Type B pancreatic cell (in vitro differentiated cells): ENCODE results near the gene SCN11A. TPM values are rescaled to one million over a fixed set of nuclear protein-coding genes. Genes with fewer than 3 reads are reported as not detected.

Experiments
- DNase-seq: peaks from one replicate; pipeline ENCODE4 v3.0.0; 2021; ENCODE audit warnings: mixed read lengths; ENCODE audit not compliant: unreplicated experiment; ENCODE audit errors: extremely low spot score
- H3K27ac Mint-ChIP-seq: 2 replicates; pipeline ENCODE4 v1.8.0; 2021; ENCODE audit warnings: mild to moderate bottlenecking, mixed read lengths
- H3K27me3 Mint-ChIP-seq: 2 replicates; pipeline ENCODE4 v1.8.0; 2021; ENCODE audit warnings: mixed read lengths
- H3K36me3 Mint-ChIP-seq: 2 replicates; pipeline ENCODE4 v1.8.0; 2021; ENCODE audit warnings: mixed read lengths
- H3K4me1 Mint-ChIP-seq: one replicate; pipeline ENCODE4 v1.8.0; 2021; ENCODE audit warnings: mixed read lengths; ENCODE audit not compliant: unreplicated experiment
- H3K4me3 Mint-ChIP-seq: 2 replicates; pipeline ENCODE4 v1.8.0; 2021; ENCODE audit warnings: mild to moderate bottlenecking, mixed read lengths
- H3K9me3 Mint-ChIP-seq: 2 replicates; pipeline ENCODE4 v1.8.0; 2021; ENCODE audit warnings: mixed read lengths
- CTCF ChIP-seq: fragments of 200-600 bp; sonication (generic); conservative IDR thresholded peaks from 2 replicates; pipeline ENCODE4 v1.5.0; 2021; ENCODE audit warnings: antibody characterized with exemption, mild to moderate bottlenecking
- total RNA-seq: library from RNA; stranded (reverse); gene quantifications from 2 replicates; pipeline ENCODE4 v1.2.1, GENCODE V29; 2021; ENCODE audit warnings: low replicate concordance

SCN11A gene
- total RNA-seq, 1 donor from 2014 or later: 1.4 TPM

DNA sequence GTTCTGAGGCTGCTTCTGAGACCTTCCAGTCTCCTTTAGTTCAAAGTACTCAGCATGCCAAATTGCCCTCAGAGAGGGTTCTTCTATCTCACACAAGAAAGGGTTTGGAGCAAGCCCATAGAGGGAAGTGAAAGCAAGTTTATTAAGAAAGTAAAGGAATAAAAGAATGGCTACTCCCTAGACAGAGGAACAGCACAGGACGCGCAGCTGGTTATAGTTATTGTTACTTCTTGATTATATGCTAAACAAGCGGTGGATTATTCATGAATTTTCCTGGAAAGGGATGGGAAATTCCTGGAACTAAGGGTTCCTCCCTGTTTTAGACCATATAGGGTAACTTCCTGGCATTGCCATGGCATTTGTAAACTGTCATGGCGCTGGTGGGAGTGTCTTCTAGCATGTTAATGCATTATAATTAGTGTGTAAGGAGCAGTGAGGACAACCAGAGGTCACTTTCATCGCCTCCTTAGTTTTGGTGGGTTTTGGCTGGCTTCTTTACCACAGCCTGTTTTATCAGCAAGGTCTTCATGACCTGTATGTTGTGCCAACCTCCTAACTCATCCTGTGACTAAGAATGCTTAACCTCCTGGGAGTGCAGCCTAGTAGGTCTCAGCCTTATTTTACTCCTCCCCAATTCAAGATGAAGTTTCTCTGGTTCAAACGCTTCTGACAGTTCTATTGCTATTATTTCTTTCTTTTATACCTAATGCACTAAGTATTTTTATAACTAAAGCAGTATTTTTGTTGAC, 26.3 kb downstream of the SCN11A start:
- no peaks in the 10 kb centered on the region for H3K36me3 Mint-ChIP-seq
- H3K4me3 Mint-ChIP-seq: no peak overlapping the region
- H3K9me3 Mint-ChIP-seq: no peaks in the 10 kb centered on the region
- TF ChIP-seq CTCF: no peak
- peaks cover 3% of the 10 kb centered on the region for H3K27me3 Mint-ChIP-seq
- peaks cover 6% of the 10 kb centered on the region for H3K4me1 Mint-ChIP-seq
- DNase-seq: no peak
- no peak overlapping the region for H3K27ac Mint-ChIP-seq

DNA sequence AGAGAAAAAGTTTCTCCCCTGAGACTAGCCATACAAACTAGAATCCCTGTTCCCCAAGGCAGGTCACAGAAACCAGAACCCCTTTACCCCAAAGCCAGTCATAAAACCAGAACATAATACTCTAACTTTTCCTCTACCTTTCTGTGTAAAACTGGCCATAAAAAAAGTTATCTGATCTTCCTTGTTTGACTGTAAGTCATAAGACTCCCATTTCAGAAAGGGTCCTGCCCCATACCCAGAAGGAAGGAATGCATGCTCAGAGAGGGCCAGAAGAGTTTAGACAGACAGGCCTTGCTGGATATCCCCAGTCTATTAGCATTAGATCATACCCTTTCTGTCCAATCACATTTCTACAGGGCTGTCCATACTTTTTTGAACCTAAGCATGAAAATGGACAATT, 27.2 kb downstream of the SCN11A start:
- Mint-ChIP-seq H3K27ac (no peak overlapping the region), H3K9me3 (no peaks in the 10 kb centered on the region), H3K36me3 (no peaks in the 10 kb centered on the region), H3K4me3 (no peak overlapping the region), H3K27me3 (peaks cover 3% of the 10 kb centered on the region), H3K4me1 (peaks cover 6% of the 10 kb centered on the region)
- no peak for TF ChIP-seq CTCF
- no peak for DNase-seq

- peak overlapping the region; percentile 52 for H3K27ac Mint-ChIP-seq
- no peak for TF ChIP-seq CTCF
- H3K4me3 Mint-ChIP-seq: no peak overlapping the region
- no peaks in the 10 kb centered on the region for H3K9me3 Mint-ChIP-seq
- H3K4me1 Mint-ChIP-seq: peaks cover 6% of the 10 kb centered on the region
- no peak for DNase-seq
- H3K27me3 Mint-ChIP-seq: peaks cover 3% of the 10 kb centered on the region
- no peaks in the 10 kb centered on the region for H3K36me3 Mint-ChIP-seq
Measured at GRCh38 chr3:39022286-39022630, 29.5 kb downstream of the SCN11A start.

DNA sequence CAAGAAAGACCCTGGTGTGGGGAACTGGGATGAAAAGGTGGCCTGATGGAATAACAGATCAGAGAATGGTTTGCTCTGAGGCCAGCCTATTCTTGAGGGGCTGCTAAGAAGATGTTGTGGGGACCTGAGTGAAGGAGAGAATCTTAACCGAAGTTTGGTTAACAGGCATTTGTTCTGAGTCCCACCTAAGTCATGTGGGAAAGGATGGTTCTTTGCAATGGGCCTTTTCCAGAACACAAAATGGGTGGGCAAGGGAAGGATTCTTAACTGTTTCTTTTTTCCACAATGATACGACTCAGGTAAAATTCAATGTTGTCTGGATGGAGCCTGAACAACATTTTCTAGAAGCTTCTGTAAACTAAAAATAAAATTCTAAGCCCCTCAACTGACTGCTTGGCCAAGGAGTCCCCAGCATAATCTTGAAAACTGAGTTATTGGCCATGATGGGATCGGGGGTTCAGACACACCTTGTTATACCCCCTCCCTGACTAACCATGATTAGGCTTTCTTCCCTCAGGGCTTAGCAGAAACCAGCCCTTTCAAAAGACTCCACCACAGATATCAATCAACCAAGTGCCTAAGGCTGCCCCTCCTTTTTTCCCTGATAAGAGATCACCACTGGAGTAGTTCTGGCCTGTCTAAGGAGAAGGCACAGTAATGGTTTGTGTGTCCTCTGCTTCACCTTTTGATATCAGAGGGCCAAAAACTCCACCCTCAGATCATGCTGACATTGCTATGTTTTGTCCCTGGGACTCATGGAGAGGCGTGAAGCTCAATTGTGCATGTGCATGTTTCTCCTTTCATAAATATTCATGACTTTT, 30.1 kb downstream of the SCN11A start:
- TF ChIP-seq CTCF: no peak
- peak overlapping the region; percentile 52 for H3K27ac Mint-ChIP-seq
- no peak overlapping the region for H3K4me3 Mint-ChIP-seq
- H3K9me3 Mint-ChIP-seq: no peaks in the 10 kb centered on the region
- no peaks in the 10 kb centered on the region for H3K36me3 Mint-ChIP-seq
- peaks cover 3% of the 10 kb centered on the region for H3K27me3 Mint-ChIP-seq
- no peak for DNase-seq
- H3K4me1 Mint-ChIP-seq: peaks cover 6% of the 10 kb centered on the region

GRCh38 chr3:39021029-39021428, 30.7 kb downstream of the SCN11A start:
- no peaks in the 10 kb centered on the region for H3K9me3 Mint-ChIP-seq
- H3K4me1 Mint-ChIP-seq: peaks cover 6% of the 10 kb centered on the region
- no peaks in the 10 kb centered on the region for H3K36me3 Mint-ChIP-seq

More at GRCh38 chr3:39021029-39021428, 30.7 kb downstream of the SCN11A start:
- DNase-seq: no peak
- no peak overlapping the region for H3K4me3 Mint-ChIP-seq
- no peak overlapping the region for H3K27ac Mint-ChIP-seq
- TF ChIP-seq CTCF: no peak
- no peaks in the 10 kb centered on the region for H3K27me3 Mint-ChIP-seq
